GM12878 (cell line): ENCODE results near the gene DGLUCY. TPM values are rescaled to one million over a fixed set of nuclear protein-coding genes. Genes with fewer than 3 reads are reported as not detected.

Experiments used
- ATAC-seq: fragments of 200-7000 bp; cut with Tn5 transposase; 3 replicates; pipeline ENCODE4 v1.9.1; 2020; ENCODE audit warnings: mild to moderate bottlenecking, moderate library complexity
- BruUV-seq: library from RNA; stranded (reverse); fragments of 400-500 nt; replicated peaks from 2 replicates; lab custom pipeline; 2021; lab: Mats Ljungman, UMichigan
- CTCF ChIA-PET: fragments of 300-600 bp; sonication (Branson Sonifier 250); formaldehyde crosslinking; extraction: SDS; loops from one replicate; lab custom pipeline; 2021; ENCODE audit warnings: inconsistent platforms; lab: Yijun Ruan, JAX
- POLR2A ChIA-PET: fragments of 350-600 bp; formaldehyde crosslinking; extraction: SDS; loops from one replicate; lab custom pipeline; 2021; ENCODE audit warnings: inconsistent platforms; lab: Charles Lee
- RAD21 ChIA-PET: fragments of 300-600 bp; sonication (Branson Sonifier 250); formaldehyde crosslinking; loops from one replicate; lab custom pipeline; 2023; ENCODE audit warnings: antibody characterized with exemption; ENCODE audit not compliant: unreplicated experiment; lab: Charles Lee
- SMC1A ChIA-PET: fragments of 300-600 bp; sonication (Branson Sonifier 250); formaldehyde crosslinking; loops from one replicate; lab custom pipeline; 2023; ENCODE audit not compliant: unreplicated experiment, uncharacterized antibody; lab: Charles Lee
- DNase-seq: peaks from one replicate; pipeline ENCODE4 v3.0.0-alpha.2; 2011; ENCODE audit warnings: low read depth, low spot score
- FAIRE-seq: peaks from 3 replicates; lab custom pipeline; 2011; peaks lifted over from hg19 to GRCh38; lab: Jason Lieb, UNC
- H2AFZ ChIP-seq: 2 replicates; pipeline ENCODE4 v1.6.0; 2011; ENCODE audit warnings: low read depth, low read length, control low read depth; ENCODE audit not compliant: control insufficient read depth
- H3K27ac ChIP-seq: 2 replicates; pipeline ENCODE4 v1.5.1; 2011; ENCODE audit warnings: control low read depth; ENCODE audit not compliant: control insufficient read depth, insufficient read depth
- H3K27me3 ChIP-seq, 2 experiments: replicated peaks in 1 of 2; 2 replicates each; pipeline versions ENCODE4 v1.6.0 to v1.6.1; 2011; ENCODE audit warnings: low read length in 1 of 2; ENCODE audit not compliant: control insufficient read depth in 2 of 2, insufficient read depth in 2 of 2
- H3K36me3 ChIP-seq, 2 experiments: 2 replicates each; pipeline ENCODE4 v1.5.1; 2011; ENCODE audit warnings: low read length in 1 of 2; ENCODE audit not compliant: control insufficient read depth in 2 of 2, insufficient read depth in 2 of 2
- H3K4me1 ChIP-seq: 2 replicates; pipeline ENCODE4 v1.6.1; 2011; ENCODE audit warnings: mild to moderate bottlenecking, low read length, moderate library complexity, mixed read lengths; ENCODE audit not compliant: control insufficient read depth, insufficient read depth
- H3K4me2 ChIP-seq: 2 replicates; pipeline ENCODE4 v1.6.0; 2011; ENCODE audit warnings: control low read depth; ENCODE audit not compliant: control insufficient read depth, insufficient read depth
- H3K4me3 ChIP-seq: fragments of 200-600 bp; sonication (generic); 2 replicates; pipeline ENCODE4 v1.5.1; 2016
- H3K79me2 ChIP-seq: 2 replicates; pipeline ENCODE4 v1.6.0; 2011; ENCODE audit warnings: low read length; ENCODE audit not compliant: control insufficient read depth, insufficient read depth
- H3K9ac ChIP-seq: 2 replicates; pipeline ENCODE4 v1.8.0; 2011; ENCODE audit warnings: low read length, control low read depth, mixed read lengths; ENCODE audit not compliant: control insufficient read depth, insufficient read depth
- H3K9me3 ChIP-seq: replicated peaks from 3 replicates; pipeline ENCODE4 v1.5.1; 2011; ENCODE audit warnings: mild to moderate bottlenecking, low read length; ENCODE audit not compliant: control insufficient read depth, insufficient read depth
- H4K20me1 ChIP-seq: 2 replicates; pipeline ENCODE4 v1.6.0; 2011; ENCODE audit not compliant: control insufficient read depth, insufficient read depth
- BRCA1 ChIP-seq: IDR thresholded peaks from 2 replicates; pipeline ENCODE4 v1.6.1; 2011; ENCODE audit warnings: low read depth, low read length, improper control_type of control experiment
- CBFB ChIP-seq: IDR thresholded peaks from 2 replicates; pipeline ENCODE4 v1.6.1; 2016; ENCODE audit warnings: antibody characterized with exemption, low read depth
- CBX5 ChIP-seq: sonication (generic); IDR thresholded peaks from 2 replicates; pipeline ENCODE4 v1.6.1; 2016; ENCODE audit warnings: low read depth, moderate library complexity, mild to moderate bottlenecking, inconsistent platforms
- CHD2 ChIP-seq: IDR thresholded peaks from 2 replicates; pipeline ENCODE4 v1.6.1; 2011; ENCODE audit warnings: low read depth, low read length, improper control_type of control experiment, borderline replicate concordance
- IRF4 ChIP-seq: IDR thresholded peaks from 2 replicates; pipeline ENCODE4 v1.6.1; 2011; ENCODE audit warnings: low read depth, low read length
- POLR2AphosphoS2 ChIP-seq: IDR thresholded peaks from 2 replicates; pipeline ENCODE4 v1.6.1; 2011; ENCODE audit warnings: low read depth, mild to moderate bottlenecking, low read length, improper control_type of control experiment, moderate library complexity
- SMC3 ChIP-seq: IDR thresholded peaks from 2 replicates; pipeline ENCODE4 v1.6.1; 2011; ENCODE audit warnings: low read length, improper control_type of control experiment, borderline replicate concordance
- SREBF2 ChIP-seq: IDR thresholded peaks from 2 replicates; pipeline ENCODE4 v1.6.1; 2012; ENCODE audit warnings: mild to moderate bottlenecking, low read length
- WGBS: methylation state at CpG from one replicate; pipeline ENCODE4 v1.1.6; 2016; ENCODE audit warnings: low lambda C conversion rate; ENCODE audit not compliant: insufficient replicate concordance, insufficient coverage; ENCODE audit errors: missing lambda C conversion rate; 5-methylcytosine and 5-hydroxymethylcytosine counted together
- in situ Hi-C: fragments of 300-500 bp; cut with MboI; formaldehyde crosslinking; loops from 9 replicates; pipeline ENCODE4 v1.14.3; 2018; ENCODE audit warnings: mixed read lengths
- intact Hi-C: fragments of 100-400 bp; cut with micrococcal nuclease; formaldehyde crosslinking; loops from one replicate; pipeline ENCODE4 v1.14.2; 2022; ENCODE audit not compliant: unreplicated experiment
- polyA plus RNA-seq, 11 experiments: library from polyadenylated mRNA; depleted of rRNA in 4 of 11; unstranded in 6 of 11; stranded (reverse) in 5 of 11; fragments of >200 nt; fragmentation: Nextera tagmentation in 4 of 11; fragmentation: Illumina TruSeq in 1 of 11; extraction: Ambion mirVana in 4 of 11; extraction: Trizol in 1 of 11; gene quantifications; 1 replicate in 1 of 11; 2 replicates in 10 of 11; pipeline versions ENCODE4 v1.2.1 to v1.2.3, GENCODE V29; 2011 to 2016; ENCODE audit warnings: inconsistent platforms in 2 of 11, missing spikeins in 2 of 11, low read depth in 1 of 11
- total RNA-seq, 4 experiments: library from RNA; depleted of rRNA in 3 of 4; stranded (reverse); fragments of >200 nt in 3 of 4; fragmentation: Illumina TruSeq in 1 of 4; extraction: Trizol in 1 of 4; gene quantifications; 2 replicates each; pipeline versions ENCODE4 v1.2.1 to v1.2.3, GENCODE V29; 2013 to 2021

DGLUCY gene
- total and polyA plus RNA-seq, 10 of the 15 experiments (the other 5 are each of a cell fraction or from before 2014, with no cell fraction given) = 15.0 to 70.3 (median 55.1) TPM

DNA sequence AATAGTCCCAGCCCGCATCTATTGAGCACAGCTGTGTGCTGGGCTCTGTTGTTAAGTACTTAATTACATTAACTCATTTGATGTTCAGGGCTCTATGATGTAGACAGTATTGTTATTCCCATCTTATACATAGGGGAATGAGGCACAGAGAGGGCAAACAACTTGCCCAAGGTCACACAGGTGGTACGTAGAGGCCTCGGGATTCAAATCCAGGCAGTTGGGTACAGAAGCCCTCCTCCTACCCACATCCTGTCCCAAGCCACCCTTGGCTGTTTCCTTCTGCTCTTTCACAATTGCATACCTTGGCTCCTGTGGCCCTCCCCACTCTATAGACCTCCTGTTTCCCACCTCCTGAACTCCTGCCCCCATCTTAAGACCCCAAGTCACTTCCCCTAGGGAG lies 140.6 kb downstream of the DGLUCY start:
- BruUV-seq = no TSS peak
- in situ Hi-C loops = no loop called here
- SMC1A ChIA-PET = interaction anchor here (1.4 kb wide), 1 partner anchor 15 kb away, joined by 3 read pairs; no protein-coding TSS in a partner anchor
- Histone ChIP-seq H3K27ac (no peak overlapping the region), H3K4me3 (no peak overlapping the region), H3K4me1 (peaks cover 34% of the 10 kb centered on the region), H3K79me2 (no peaks in the 10 kb centered on the region), H3K4me2 (no peak overlapping the region), H3K27me3 (no peaks in the 10 kb centered on the region), H4K20me1 (no peaks in the 10 kb centered on the region), H3K9me3 (no peaks in the 10 kb centered on the region), H3K36me3 (no peaks in the 10 kb centered on the region), H3K9ac (no peak overlapping the region), H2AFZ (no peak overlapping the region)
- intact Hi-C loops = no loop called here
- CTCF ChIA-PET = no interaction called here
- 15% methylated on average over 3 of the region's 3 CpGs for whole genome bisulfite sequencing
- RAD21 ChIA-PET = interaction anchor here (0.6 kb wide), 1 partner anchor 77 kb away, joined by 3 read pairs; no protein-coding TSS in a partner anchor
- ATAC-seq = no peak
- no peak for DNase-seq
- POLR2A ChIA-PET = interaction anchor here (1.0 kb wide), 1 partner anchor 10 kb away, joined by 3 read pairs; no protein-coding TSS in a partner anchor
- TF ChIP-seq SMC3 (no peak), SREBF2 (no peak), IRF4 (no peak), CBX5 (no peak), BRCA1 (no peak), POLR2AphosphoS2 (no peak), CHD2 (no peak), CBFB (no peak)
- FAIRE-seq = no peak
